ENCODE measurements around the gene RALGAPA1. TPM values are rescaled to one million over a fixed set of nuclear protein-coding genes. Genes with fewer than 3 reads are reported as not detected.
"Not testable (repeated sequence)": the region's sequence is repeated elsewhere in the genome, so short reads cannot be mapped to it uniquely, and the experiment has no call there.

The RALGAPA1 gene
- total RNA-seq, 1 donor from 2014 or later: 35.1 TPM

GRCh38 chr14:35766036-35766699 lies 42.9 kb downstream of the RALGAPA1 start:
- peaks cover 12% of the 10 kb centered on the region for H3K4me1 Mint-ChIP-seq
- no peaks in the 10 kb centered on the region for H3K27me3 Mint-ChIP-seq
- intact Hi-C loops (cut with micrococcal nuclease): no loop called here
- no peak overlapping the region for H3K27ac Mint-ChIP-seq
- DNase-seq: no peak
- peaks cover 5% of the 10 kb centered on the region for H3K9me3 Mint-ChIP-seq
- H3K36me3 Mint-ChIP-seq (ENCODE audit: low read depth): peaks cover 15% of the 10 kb centered on the region
- no peak overlapping the region for H3K4me3 Mint-ChIP-seq

GRCh38 chr14:35761922-35762321 lies 47.2 kb downstream of the RALGAPA1 start:
- no peaks in the 10 kb centered on the region for H3K27me3 Mint-ChIP-seq
- no peak overlapping the region for H3K27ac Mint-ChIP-seq
- H3K9me3 Mint-ChIP-seq: peaks cover 5% of the 10 kb centered on the region
- no peak overlapping the region for H3K4me3 Mint-ChIP-seq
- peaks cover 12% of the 10 kb centered on the region for H3K4me1 Mint-ChIP-seq
- peaks cover 24% of the 10 kb centered on the region for H3K36me3 Mint-ChIP-seq (ENCODE audit: low read depth)
- intact Hi-C loops (cut with micrococcal nuclease): no loop called here
- DNase-seq: no peak

- intact Hi-C loops (cut with micrococcal nuclease): no loop called here
- Mint-ChIP-seq H3K4me1 (peaks cover 2% of the 10 kb centered on the region), H3K27ac (no peak overlapping the region), H3K4me3 (no peak overlapping the region), H3K27me3 (no peaks in the 10 kb centered on the region), H3K36me3 (ENCODE audit: low read depth) (peaks cover 27% of the 10 kb centered on the region), H3K9me3 (no peaks in the 10 kb centered on the region)
- DNase-seq: no peak
These were observed 49.0 kb downstream of the RALGAPA1 start for GRCh38 chr14:35760143-35760542.

- no peak overlapping the region for H3K4me3 Mint-ChIP-seq
- no peak overlapping the region for H3K27ac Mint-ChIP-seq
- H3K27me3 Mint-ChIP-seq: no peaks in the 10 kb centered on the region
- intact Hi-C loops (cut with micrococcal nuclease): no loop called here
- H3K36me3 Mint-ChIP-seq (ENCODE audit: low read depth): peaks cover 37% of the 10 kb centered on the region
- H3K9me3 Mint-ChIP-seq: no peaks in the 10 kb centered on the region
- peaks cover 2% of the 10 kb centered on the region for H3K4me1 Mint-ChIP-seq
- DNase-seq: no peak
These were observed 50.5 kb downstream of the RALGAPA1 start for GRCh38 chr14:35758523-35759129.

- Mint-ChIP-seq H3K27me3 (no peaks in the 10 kb centered on the region), H3K9me3 (no peaks in the 10 kb centered on the region), H3K4me1 (peaks cover 2% of the 10 kb centered on the region), H3K36me3 (ENCODE audit: low read depth) (peaks cover 44% of the 10 kb centered on the region), H3K4me3 (no peak overlapping the region), H3K27ac (no peak overlapping the region)
- no peak for DNase-seq
- intact Hi-C loops (cut with micrococcal nuclease): no loop called here
These were observed 54.4 kb downstream of the RALGAPA1 start for GRCh38 chr14:35754671-35755070.

- H3K9me3 Mint-ChIP-seq: no peaks in the 10 kb centered on the region
- no peaks in the 10 kb centered on the region for H3K27me3 Mint-ChIP-seq
- H3K4me1 Mint-ChIP-seq: peaks cover 2% of the 10 kb centered on the region
- peaks cover 44% of the 10 kb centered on the region for H3K36me3 Mint-ChIP-seq (ENCODE audit: low read depth)
- H3K27ac Mint-ChIP-seq: no peak overlapping the region
- H3K4me3 Mint-ChIP-seq: no peak overlapping the region
- intact Hi-C loops (cut with micrococcal nuclease): no loop called here
- no peak for DNase-seq
These were observed 56.7 kb downstream of the RALGAPA1 start for GRCh38 chr14:35752380-35752779.

GRCh38 chr14:35750202-35750904 lies 58.7 kb downstream of the RALGAPA1 start:
- no peak for DNase-seq
- no peak overlapping the region for H3K4me3 Mint-ChIP-seq
- no peaks in the 10 kb centered on the region for H3K4me1 Mint-ChIP-seq
- no peak overlapping the region for H3K27ac Mint-ChIP-seq
- H3K9me3 Mint-ChIP-seq: no peaks in the 10 kb centered on the region
- H3K27me3 Mint-ChIP-seq: no peaks in the 10 kb centered on the region
- H3K36me3 Mint-ChIP-seq (ENCODE audit: low read depth): peaks cover 38% of the 10 kb centered on the region
- intact Hi-C loops (cut with micrococcal nuclease): no loop called here

- Mint-ChIP-seq H3K27ac (no peak overlapping the region), H3K27me3 (no peaks in the 10 kb centered on the region), H3K36me3 (ENCODE audit: low read depth) (peaks cover 27% of the 10 kb centered on the region), H3K4me3 (no peak overlapping the region), H3K4me1 (peaks cover 3% of the 10 kb centered on the region), H3K9me3 (no peaks in the 10 kb centered on the region)
- intact Hi-C loops (cut with micrococcal nuclease): no loop called here
- no peak for DNase-seq
These were observed 61.7 kb downstream of the RALGAPA1 start for GRCh38 chr14:35747379-35747778.

- H3K27me3 Mint-ChIP-seq: no peaks in the 10 kb centered on the region
- H3K27ac Mint-ChIP-seq: peak overlapping the region; percentile 61
- H3K4me3 Mint-ChIP-seq: no peak overlapping the region
- H3K36me3 Mint-ChIP-seq (ENCODE audit: low read depth): peaks cover 30% of the 10 kb centered on the region
- DNase-seq: no peak
- H3K9me3 Mint-ChIP-seq: no peaks in the 10 kb centered on the region
- peaks cover 16% of the 10 kb centered on the region for H3K4me1 Mint-ChIP-seq
- intact Hi-C loops (cut with micrococcal nuclease): loop anchor here (1.0 to 5.0 kb wide), 2 partner anchors 53 to 65 kb away; partner anchors contain the start of gene RALGAPA1
These were observed 66.7 kb downstream of the RALGAPA1 start for GRCh38 chr14:35742442-35742841.

- Mint-ChIP-seq H3K27me3 (no peaks in the 10 kb centered on the region), H3K36me3 (ENCODE audit: low read depth) (peaks cover 28% of the 10 kb centered on the region), H3K27ac (peak overlapping the region; percentile 35), H3K9me3 (no peaks in the 10 kb centered on the region), H3K4me1 (peaks cover 16% of the 10 kb centered on the region), H3K4me3 (peak overlapping the region; percentile 1)
- no peak for DNase-seq
- intact Hi-C loops (cut with micrococcal nuclease): loop anchor here (1.0 to 5.0 kb wide), 2 partner anchors 53 to 65 kb away; partner anchors contain the start of gene RALGAPA1
These were observed 67.1 kb downstream of the RALGAPA1 start for GRCh38 chr14:35742032-35742371.

- Mint-ChIP-seq H3K27ac (peak overlapping the region; percentile 35), H3K4me3 (peak overlapping the region; percentile 1), H3K4me1 (peaks cover 16% of the 10 kb centered on the region), H3K9me3 (no peaks in the 10 kb centered on the region), H3K27me3 (no peaks in the 10 kb centered on the region), H3K36me3 (ENCODE audit: low read depth) (peaks cover 27% of the 10 kb centered on the region)
- no peak for DNase-seq
- intact Hi-C loops (cut with micrococcal nuclease): loop anchor here (1.0 to 5.0 kb wide), 2 partner anchors 52 to 66 kb away; partner anchors contain the start of gene RALGAPA1
These were observed 67.6 kb downstream of the RALGAPA1 start for GRCh38 chr14:35741345-35742031.

- Mint-ChIP-seq H3K27ac (no peak overlapping the region), H3K36me3 (ENCODE audit: low read depth) (peaks cover 32% of the 10 kb centered on the region), H3K9me3 (peaks cover 2% of the 10 kb centered on the region), H3K27me3 (no peaks in the 10 kb centered on the region), H3K4me3 (no peak overlapping the region), H3K4me1 (peaks cover 16% of the 10 kb centered on the region)
- intact Hi-C loops (cut with micrococcal nuclease): loop anchor here (5.0 kb wide), 1 partner anchor 67 kb away; the partner anchor contains the start of gene RALGAPA1
- DNase-seq: no peak
These were observed 68.9 kb downstream of the RALGAPA1 start for GRCh38 chr14:35740215-35740614.

- H3K27me3 Mint-ChIP-seq: not testable (repeated sequence)
These were observed 73.9 kb downstream of the RALGAPA1 start for GRCh38 chr14:35735163-35735562.

More at GRCh38 chr14:35735163-35735562, 73.9 kb downstream of the RALGAPA1 start:
- H3K9me3 Mint-ChIP-seq; H3K27ac Mint-ChIP-seq; H3K4me3 Mint-ChIP-seq; intact Hi-C loops (cut with micrococcal nuclease); DNase-seq: not testable (repeated sequence)
- Mint-ChIP-seq H3K4me1 (peaks cover 22% of the 10 kb centered on the region), H3K36me3 (ENCODE audit: low read depth) (peaks cover 55% of the 10 kb centered on the region)

All from activated CD4-positive, alpha-beta T cell treated with anti-CD3 and anti-CD28 coated beads, Interleukin-2, amount 10 ng/mL, durations not matched to agents 24 days and 14 days (primary cell).